GM12878 (cell line): ENCODE measurements around the gene MAML3. TPM values are rescaled to one million over a fixed set of nuclear protein-coding genes. Genes with fewer than 3 reads are reported as not detected.

ENCODE experiments used
- ATAC-seq: fragments of 200-7000 bp; cut with Tn5 transposase; 3 replicates; pipeline ENCODE4 v1.9.1; 2020; ENCODE audit warnings: mild to moderate bottlenecking, moderate library complexity
- BruUV-seq: library from RNA; stranded (reverse); fragments of 400-500 nt; replicated peaks from 2 replicates; lab custom pipeline; 2021; lab: Mats Ljungman, UMichigan
- CTCF ChIA-PET: fragments of 300-600 bp; sonication (Branson Sonifier 250); formaldehyde crosslinking; extraction: SDS; loops from one replicate; lab custom pipeline; 2021; ENCODE audit warnings: inconsistent platforms; lab: Yijun Ruan, JAX
- POLR2A ChIA-PET: fragments of 350-600 bp; formaldehyde crosslinking; extraction: SDS; loops from one replicate; lab custom pipeline; 2021; ENCODE audit warnings: inconsistent platforms; lab: Charles Lee
- RAD21 ChIA-PET: fragments of 300-600 bp; sonication (Branson Sonifier 250); formaldehyde crosslinking; loops from one replicate; lab custom pipeline; 2023; ENCODE audit warnings: antibody characterized with exemption; ENCODE audit not compliant: unreplicated experiment; lab: Charles Lee
- SMC1A ChIA-PET: fragments of 300-600 bp; sonication (Branson Sonifier 250); formaldehyde crosslinking; loops from one replicate; lab custom pipeline; 2023; ENCODE audit not compliant: unreplicated experiment, uncharacterized antibody; lab: Charles Lee
- DNase-seq: peaks from one replicate; pipeline ENCODE4 v3.0.0-alpha.2; 2011; ENCODE audit warnings: low read depth, low spot score
- FAIRE-seq: peaks from 3 replicates; lab custom pipeline; 2011; peaks lifted over from hg19 to GRCh38; lab: Jason Lieb, UNC
- H2AFZ ChIP-seq: 2 replicates; pipeline ENCODE4 v1.6.0; 2011; ENCODE audit warnings: low read depth, low read length, control low read depth; ENCODE audit not compliant: control insufficient read depth
- H3K27ac ChIP-seq: 2 replicates; pipeline ENCODE4 v1.5.1; 2011; ENCODE audit warnings: control low read depth; ENCODE audit not compliant: control insufficient read depth, insufficient read depth
- H3K27me3 ChIP-seq, 2 experiments: replicated peaks in 1 of 2; 2 replicates each; pipeline versions ENCODE4 v1.6.0 to v1.6.1; 2011; ENCODE audit warnings: low read length in 1 of 2; ENCODE audit not compliant: control insufficient read depth in 2 of 2, insufficient read depth in 2 of 2
- H3K36me3 ChIP-seq, 2 experiments: 2 replicates each; pipeline ENCODE4 v1.5.1; 2011; ENCODE audit warnings: low read length in 1 of 2; ENCODE audit not compliant: control insufficient read depth in 2 of 2, insufficient read depth in 2 of 2
- H3K4me1 ChIP-seq: 2 replicates; pipeline ENCODE4 v1.6.1; 2011; ENCODE audit warnings: mild to moderate bottlenecking, low read length, moderate library complexity, mixed read lengths; ENCODE audit not compliant: control insufficient read depth, insufficient read depth
- H3K4me2 ChIP-seq: 2 replicates; pipeline ENCODE4 v1.6.0; 2011; ENCODE audit warnings: control low read depth; ENCODE audit not compliant: control insufficient read depth, insufficient read depth
- H3K4me3 ChIP-seq: fragments of 200-600 bp; sonication (generic); 2 replicates; pipeline ENCODE4 v1.5.1; 2016
- H3K79me2 ChIP-seq: 2 replicates; pipeline ENCODE4 v1.6.0; 2011; ENCODE audit warnings: low read length; ENCODE audit not compliant: control insufficient read depth, insufficient read depth
- H3K9ac ChIP-seq: 2 replicates; pipeline ENCODE4 v1.8.0; 2011; ENCODE audit warnings: low read length, control low read depth, mixed read lengths; ENCODE audit not compliant: control insufficient read depth, insufficient read depth
- H3K9me3 ChIP-seq: replicated peaks from 3 replicates; pipeline ENCODE4 v1.5.1; 2011; ENCODE audit warnings: mild to moderate bottlenecking, low read length; ENCODE audit not compliant: control insufficient read depth, insufficient read depth
- H4K20me1 ChIP-seq: 2 replicates; pipeline ENCODE4 v1.6.0; 2011; ENCODE audit not compliant: control insufficient read depth, insufficient read depth
- CHD4 ChIP-seq: fragments of 200-600 bp; sonication (generic); IDR thresholded peaks from 2 replicates; pipeline ENCODE4 v1.6.1; 2016; ENCODE audit warnings: mild to moderate bottlenecking
- E2F4 ChIP-seq: IDR thresholded peaks from 2 replicates; pipeline ENCODE4 v1.6.1; 2012; ENCODE audit warnings: low read depth, low read length, improper control_type of control experiment
- EP300 ChIP-seq, 2 experiments: fragments of 150-350 bp in 1 of 2; IDR thresholded peaks; 2 replicates each; pipeline ENCODE4 v1.6.1; 2011 to 2012; ENCODE audit warnings: low read depth in 2 of 2, low read length in 2 of 2, borderline replicate concordance in 1 of 2, improper control_type of control experiment in 1 of 2, inconsistent platforms in 1 of 2; ENCODE audit not compliant: control insufficient read depth in 1 of 2
- ESRRA ChIP-seq: IDR thresholded peaks from 2 replicates; pipeline ENCODE4 v1.6.1; 2012; ENCODE audit warnings: mild to moderate bottlenecking, low read length, improper control_type of control experiment
- EZH2 ChIP-seq: IDR thresholded peaks from 2 replicates; pipeline ENCODE4 v1.6.1; 2012; ENCODE audit warnings: low read depth, mild to moderate bottlenecking, control low read depth, inconsistent platforms, low read length, borderline replicate concordance; ENCODE audit not compliant: control insufficient read depth
- FOS ChIP-seq: IDR thresholded peaks from 3 replicates; pipeline ENCODE4 v1.6.1; 2011; ENCODE audit warnings: borderline replicate concordance; ENCODE audit not compliant: insufficient read length; ENCODE audit errors: extremely low read depth
- HDAC6 ChIP-seq: fragments of 200-600 bp; sonication (generic); IDR thresholded peaks from one replicate; pipeline ENCODE4 v1.8.0; 2017; ENCODE audit warnings: antibody characterized with exemption; ENCODE audit not compliant: unreplicated experiment
- KDM1A ChIP-seq: fragments of 200-600 bp; sonication (generic); IDR thresholded peaks from 2 replicates; pipeline ENCODE4 v1.6.1; 2016; ENCODE audit warnings: borderline replicate concordance
- POU2F2 ChIP-seq: IDR thresholded peaks from 3 replicates; pipeline ENCODE4 v1.6.1; 2011; ENCODE audit warnings: low read depth, mild to moderate bottlenecking, low read length, borderline replicate concordance
- RAD21 ChIP-seq: IDR thresholded peaks from 2 replicates; pipeline ENCODE4 v1.6.1; 2011; ENCODE audit warnings: mild to moderate bottlenecking, low read depth, low read length, moderate library complexity; ENCODE audit not compliant: insufficient read depth
- RB1 ChIP-seq: fragments of 450-650 bp; formaldehyde crosslinking; IDR thresholded peaks from 2 replicates; pipeline ENCODE4 v1.6.1; 2017; ENCODE audit warnings: mild to moderate bottlenecking, borderline replicate concordance
- REST ChIP-seq: IDR thresholded peaks from 2 replicates; pipeline ENCODE4 v1.6.1; 2012; ENCODE audit warnings: mild to moderate bottlenecking, low read depth, low read length
- SUZ12 ChIP-seq: fragments of 200-600 bp; sonication (generic); IDR thresholded peaks from one replicate; pipeline ENCODE4 v1.6.1; 2018; ENCODE audit warnings: antibody characterized with exemption, mild to moderate bottlenecking; ENCODE audit not compliant: unreplicated experiment
- YBX1 ChIP-seq: fragments of 450-650 bp; IDR thresholded peaks from 2 replicates; pipeline ENCODE4 v1.6.1; 2016; ENCODE audit warnings: antibody characterized with exemption
- ZBTB33 ChIP-seq: fragments of 450-650 bp; IDR thresholded peaks from 2 replicates; pipeline ENCODE4 v1.6.1; 2017; ENCODE audit warnings: mild to moderate bottlenecking
- WGBS: methylation state at CpG from one replicate; pipeline ENCODE4 v1.1.6; 2016; ENCODE audit warnings: low lambda C conversion rate; ENCODE audit not compliant: insufficient replicate concordance, insufficient coverage; ENCODE audit errors: missing lambda C conversion rate; 5-methylcytosine and 5-hydroxymethylcytosine counted together
- in situ Hi-C: fragments of 300-500 bp; cut with MboI; formaldehyde crosslinking; loops from 9 replicates; pipeline ENCODE4 v1.14.3; 2018; ENCODE audit warnings: mixed read lengths
- intact Hi-C: fragments of 100-400 bp; cut with micrococcal nuclease; formaldehyde crosslinking; loops from one replicate; pipeline ENCODE4 v1.14.2; 2022; ENCODE audit not compliant: unreplicated experiment
- polyA plus RNA-seq, 11 experiments: library from polyadenylated mRNA; depleted of rRNA in 4 of 11; unstranded in 6 of 11; stranded (reverse) in 5 of 11; fragments of >200 nt; fragmentation: Nextera tagmentation in 4 of 11; fragmentation: Illumina TruSeq in 1 of 11; extraction: Ambion mirVana in 4 of 11; extraction: Trizol in 1 of 11; gene quantifications; 1 replicate in 1 of 11; 2 replicates in 10 of 11; pipeline versions ENCODE4 v1.2.1 to v1.2.3, GENCODE V29; 2011 to 2016; ENCODE audit warnings: inconsistent platforms in 2 of 11, missing spikeins in 2 of 11, low read depth in 1 of 11
- total RNA-seq, 4 experiments: library from RNA; depleted of rRNA in 3 of 4; stranded (reverse); fragments of >200 nt in 3 of 4; fragmentation: Illumina TruSeq in 1 of 4; extraction: Trizol in 1 of 4; gene quantifications; 2 replicates each; pipeline versions ENCODE4 v1.2.1 to v1.2.3, GENCODE V29; 2013 to 2021
- TF ChIP-seq, protein P1 (sequence below): IDR thresholded peaks from 2 replicates; pipeline ENCODE4 v1.6.1; 2012; ENCODE audit warnings: low read length, inconsistent platforms

The MAML3 gene
- total and polyA plus RNA-seq, 10 of the 15 experiments (the other 5 are each of a cell fraction or from before 2014, with no cell fraction given): under 0.01 to 0.53 (median 0.06) TPM; not detected in 2

GRCh38 chr4:139676365-139676764 is 477.6 kb downstream of the MAML3 start:
- H3K79me2 ChIP-seq: no peaks in the 10 kb centered on the region
- no peak overlapping the region for H3K4me3 ChIP-seq
- SMC1A ChIA-PET: no interaction called here
- WGBS: 95% methylated on average over 2 of the region's 2 CpGs
- no peak for FAIRE-seq
- intact Hi-C loops: no loop called here
- no peaks in the 10 kb centered on the region for H3K27me3 ChIP-seq
- no peak overlapping the region for H3K9ac ChIP-seq
- no peaks in the 10 kb centered on the region; the same call in 2 of the 3 replicates for H3K9me3 ChIP-seq
- RAD21 ChIA-PET: no interaction called here
- CTCF ChIA-PET: interaction anchor here (1.1 kb wide), 1 partner anchor 53 kb away, joined by 3 read pairs; no protein-coding TSS in a partner anchor
- H3K27ac ChIP-seq: no peak overlapping the region
- no peaks in the 10 kb centered on the region for H4K20me1 ChIP-seq
- no peak overlapping the region for H3K4me2 ChIP-seq
- H2AFZ ChIP-seq: no peak overlapping the region
- POLR2A ChIA-PET: no interaction called here
- DNase-seq: no peak
- H3K4me1 ChIP-seq: peaks cover 4% of the 10 kb centered on the region; the same call in 1 of the 2 replicates
- TF ChIP-seq REST: no peak
- no peak for TF ChIP-seq EZH2
- TF ChIP-seq HDAC6: no peak
- no peak for TF ChIP-seq FOS
- TF ChIP-seq EP300 (IDR thresholded peaks at IDR 0.05; ENCODE audit: borderline replicate concordance in 1 of 2, control insufficient read depth in 1 of 2, low read depth in 2 of 2, low read length in 2 of 2): no peak
- TF ChIP-seq SUZ12: no peak
- no peak for TF ChIP-seq E2F4
- TF ChIP-seq KDM1A: no peak
- TF ChIP-seq, protein P1, sequence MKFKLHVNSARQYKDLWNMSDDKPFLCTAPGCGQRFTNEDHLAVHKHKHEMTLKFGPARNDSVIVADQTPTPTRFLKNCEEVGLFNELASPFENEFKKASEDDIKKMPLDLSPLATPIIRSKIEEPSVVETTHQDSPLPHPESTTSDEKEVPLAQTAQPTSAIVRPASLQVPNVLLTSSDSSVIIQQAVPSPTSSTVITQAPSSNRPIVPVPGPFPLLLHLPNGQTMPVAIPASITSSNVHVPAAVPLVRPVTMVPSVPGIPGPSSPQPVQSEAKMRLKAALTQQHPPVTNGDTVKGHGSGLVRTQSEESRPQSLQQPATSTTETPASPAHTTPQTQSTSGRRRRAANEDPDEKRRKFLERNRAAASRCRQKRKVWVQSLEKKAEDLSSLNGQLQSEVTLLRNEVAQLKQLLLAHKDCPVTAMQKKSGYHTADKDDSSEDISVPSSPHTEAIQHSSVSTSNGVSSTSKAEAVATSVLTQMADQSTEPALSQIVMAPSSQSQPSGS: no peak
- TF ChIP-seq POU2F2: no peak
- no peak for TF ChIP-seq ESRRA
- TF ChIP-seq ZBTB33: no peak
- TF ChIP-seq CHD4: no peak
- TF ChIP-seq RB1: no peak
- TF ChIP-seq YBX1: no peak
- TF ChIP-seq RAD21: no peak
- H3K36me3 ChIP-seq: peaks cover 0 to 11% of the 10 kb centered on the region in 2 experiments; a peak in 3 of 4 replicates
- BruUV-seq: no TSS peak
- ATAC-seq: no peak
- in situ Hi-C loops: no loop called here
